Measurements from ENCODE around the gene SHC1.

The SHC1 gene

DNA sequence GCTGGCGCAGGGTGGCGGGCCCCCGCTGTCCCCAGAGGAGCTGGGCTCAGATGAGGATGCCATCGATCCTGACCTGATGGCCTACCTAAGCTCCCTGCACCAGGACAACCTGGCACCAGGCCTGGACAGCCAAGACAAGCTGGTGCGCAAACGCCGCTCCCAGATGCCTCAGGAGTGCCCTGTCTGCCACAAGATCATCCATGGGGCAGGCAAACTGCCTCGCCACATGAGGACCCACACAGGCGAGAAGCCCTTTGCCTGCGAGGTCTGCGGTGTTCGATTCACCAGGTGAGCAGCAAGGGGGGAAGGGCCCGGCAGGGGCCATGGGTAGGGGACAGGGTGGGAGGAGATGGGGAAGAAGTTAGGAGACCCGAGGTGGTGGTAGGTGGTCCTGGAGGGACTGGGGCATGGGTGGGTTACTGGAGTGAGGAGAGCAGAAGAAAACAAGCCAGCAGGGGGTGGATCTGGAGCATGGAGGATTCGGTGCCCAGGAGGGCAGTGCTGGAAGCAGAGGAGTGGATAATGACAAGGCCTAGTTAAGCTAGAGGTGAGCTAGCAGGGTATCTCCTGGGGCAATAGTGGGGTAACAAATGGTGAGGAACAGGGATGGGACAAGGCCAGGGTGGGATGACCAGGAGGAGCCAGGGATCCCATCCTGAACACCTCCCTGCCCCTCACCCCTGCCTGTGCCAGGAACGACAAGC, 45.1 kb upstream of the SHC1 start:
- H3K18ac ChIP-seq (ENCODE audit: low read depth in 1 of 2, low read length in 2 of 2), result no peak overlapping the region
- no peak overlapping the region for H2BK120ac ChIP-seq (ENCODE audit: low read depth, low read length)
- H3K4me2 ChIP-seq (ENCODE audit: low read length, poor library complexity, severe bottlenecking), result no peak overlapping the region
- H3K79me1 ChIP-seq (replicated peaks; ENCODE audit: low read length, poor library complexity, severe bottlenecking), result peaks cover 23% of the 10 kb centered on the region
- H3K4ac ChIP-seq (ENCODE audit: low read depth in 1 of 2, low read length in 2 of 2), result no peak overlapping the region
- no peak overlapping the region for H3K27ac ChIP-seq (ENCODE audit: low read length, poor library complexity, severe bottlenecking)
- no peak overlapping the region for H4K8ac ChIP-seq (ENCODE audit: low read length)
- no peak overlapping the region for H2BK12ac ChIP-seq (ENCODE audit: low read length in 2 of 2)
- H4K91ac ChIP-seq (ENCODE audit: low read length), result no peak overlapping the region
- peaks cover 35% of the 10 kb centered on the region for H3K4me1 ChIP-seq (ENCODE audit: control insufficient read depth, insufficient read depth, low read depth, low read length)
- H3K14ac ChIP-seq (ENCODE audit: low read length in 2 of 2), result no peak overlapping the region
- no peak overlapping the region for H2AFZ ChIP-seq (ENCODE audit: low read depth, low read length)
- H2BK5ac ChIP-seq (ENCODE audit: low read depth, low read length, poor library complexity, severe bottlenecking), result no peak overlapping the region
- no peaks in the 10 kb centered on the region for H3K27me3 ChIP-seq (ENCODE audit: control insufficient read depth in 1 of 2, insufficient read depth in 1 of 2, low read length in 2 of 2)
- no peak overlapping the region for H2AK5ac ChIP-seq (ENCODE audit: low read length, severe bottlenecking)
- no peak overlapping the region for H3K4me3 ChIP-seq (ENCODE audit: insufficient read depth in 1 of 2, low read depth in 1 of 2, low read length in 2 of 2)
- H2BK15ac ChIP-seq (ENCODE audit: low read depth, poor library complexity, severe bottlenecking), result no peak overlapping the region
- no peaks in the 10 kb centered on the region for H3K9me3 ChIP-seq (ENCODE audit: control insufficient read depth, low read length)
- no peak overlapping the region for H3K9ac ChIP-seq (ENCODE audit: low read length)
- 93% methylated on average over 16 of the region's 16 CpGs for whole genome bisulfite sequencing
- H3K36me3 ChIP-seq (ENCODE audit: control insufficient read depth in 1 of 2, insufficient read depth in 2 of 2, low read depth in 1 of 2, low read length in 2 of 2), result peaks cover 34 to 58% of the 10 kb centered on the region in 2 experiments
- no peak overlapping the region for H3K23ac ChIP-seq (ENCODE audit: low read length in 2 of 2)
- no peak for DNase-seq

DNA sequence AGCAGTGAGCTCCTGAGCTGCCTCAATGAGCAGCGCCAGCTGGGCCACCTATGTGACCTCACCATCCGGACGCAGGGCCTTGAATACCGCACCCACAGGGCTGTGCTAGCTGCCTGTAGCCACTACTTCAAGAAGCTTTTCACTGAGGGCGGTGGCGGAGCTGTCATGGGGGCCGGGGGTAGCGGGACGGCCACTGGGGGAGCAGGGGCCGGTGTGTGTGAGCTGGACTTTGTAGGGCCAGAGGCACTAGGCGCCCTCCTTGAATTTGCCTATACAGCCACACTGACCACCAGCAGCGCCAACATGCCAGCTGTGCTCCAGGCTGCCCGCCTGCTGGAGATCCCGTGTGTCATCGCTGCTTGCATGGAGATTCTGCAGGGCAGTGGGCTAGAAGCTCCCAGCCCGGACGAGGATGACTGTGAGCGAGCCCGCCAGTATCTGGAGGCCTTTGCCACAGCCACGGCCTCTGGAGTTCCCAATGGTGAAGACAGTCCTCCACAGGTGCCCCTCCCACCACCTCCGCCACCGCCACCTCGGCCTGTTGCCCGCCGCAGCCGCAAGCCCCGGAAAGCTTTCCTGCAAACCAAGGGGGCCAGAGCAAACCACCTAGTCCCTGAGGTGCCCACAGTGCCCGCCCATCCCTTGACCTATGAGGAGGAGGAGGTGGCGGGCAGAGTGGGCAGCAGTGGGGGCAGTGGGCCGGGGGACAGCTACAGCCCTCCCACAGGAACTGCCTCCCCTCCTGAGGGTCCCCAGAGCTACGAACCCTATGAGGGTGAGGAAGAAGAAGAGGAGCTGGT, 44.4 kb upstream of the SHC1 start:
- no peaks in the 10 kb centered on the region for H3K27me3 ChIP-seq (ENCODE audit: control insufficient read depth in 1 of 2, insufficient read depth in 1 of 2, low read length in 2 of 2)
- no peak overlapping the region for H2AFZ ChIP-seq (ENCODE audit: low read depth, low read length)
- no peak overlapping the region for H3K4ac ChIP-seq (ENCODE audit: low read depth in 1 of 2, low read length in 2 of 2)
- no peak overlapping the region for H2AK5ac ChIP-seq (ENCODE audit: low read length, severe bottlenecking)
- H3K9ac ChIP-seq (ENCODE audit: low read length), result no peak overlapping the region
- no peak overlapping the region for H4K8ac ChIP-seq (ENCODE audit: low read length)
- H3K4me3 ChIP-seq (ENCODE audit: insufficient read depth in 1 of 2, low read depth in 1 of 2, low read length in 2 of 2), result no peak overlapping the region
- 96% methylated on average over 31 of the region's 31 CpGs for WGBS
- H3K14ac ChIP-seq (ENCODE audit: low read length in 2 of 2), result no peak overlapping the region
- DNase-seq, result no peak
- H3K4me1 ChIP-seq (ENCODE audit: control insufficient read depth, insufficient read depth, low read depth, low read length), result peaks cover 35% of the 10 kb centered on the region
- peaks cover 34 to 66% of the 10 kb centered on the region in 2 experiments for H3K36me3 ChIP-seq (ENCODE audit: control insufficient read depth in 1 of 2, insufficient read depth in 2 of 2, low read depth in 1 of 2, low read length in 2 of 2)
- H3K79me1 ChIP-seq (replicated peaks; ENCODE audit: low read length, poor library complexity, severe bottlenecking), result peaks cover 28% of the 10 kb centered on the region
- no peak overlapping the region for H2BK15ac ChIP-seq (ENCODE audit: low read depth, poor library complexity, severe bottlenecking)
- no peak overlapping the region for H4K91ac ChIP-seq (ENCODE audit: low read length)
- no peak overlapping the region for H3K27ac ChIP-seq (ENCODE audit: low read length, poor library complexity, severe bottlenecking)
- H3K4me2 ChIP-seq (ENCODE audit: low read length, poor library complexity, severe bottlenecking), result no peak overlapping the region
- H3K23ac ChIP-seq (ENCODE audit: low read length in 2 of 2), result no peak overlapping the region
- no peak overlapping the region for H2BK12ac ChIP-seq (ENCODE audit: low read length in 2 of 2)
- H2BK120ac ChIP-seq (ENCODE audit: low read depth, low read length), result no peak overlapping the region
- H3K9me3 ChIP-seq (ENCODE audit: control insufficient read depth, low read length), result no peaks in the 10 kb centered on the region
- H3K18ac ChIP-seq (ENCODE audit: low read depth in 1 of 2, low read length in 2 of 2), result no peak overlapping the region
- H2BK5ac ChIP-seq (ENCODE audit: low read depth, low read length, poor library complexity, severe bottlenecking), result no peak overlapping the region

GRCh38 chr1:155013632-155014031, 43.1 kb upstream of the SHC1 start:
- Histone ChIP-seq H3K27ac (ENCODE audit: low read length, poor library complexity, severe bottlenecking) (no peak overlapping the region), H3K4me1 (ENCODE audit: control insufficient read depth, insufficient read depth, low read depth, low read length) (peaks cover 28% of the 10 kb centered on the region), H3K4me2 (ENCODE audit: low read length, poor library complexity, severe bottlenecking) (no peak overlapping the region), H3K4me3 (ENCODE audit: insufficient read depth in 1 of 2, low read depth in 1 of 2, low read length in 2 of 2) (no peak overlapping the region), H4K8ac (ENCODE audit: low read length) (no peak overlapping the region), H3K9me3 (ENCODE audit: control insufficient read depth, low read length) (no peaks in the 10 kb centered on the region), H2AFZ (ENCODE audit: low read depth, low read length) (no peak overlapping the region), H2BK120ac (ENCODE audit: low read depth, low read length) (peak overlapping the region; percentile 38), H3K18ac (ENCODE audit: low read depth in 1 of 2, low read length in 2 of 2) (no peak overlapping the region), H3K36me3 (ENCODE audit: control insufficient read depth in 1 of 2, insufficient read depth in 2 of 2, low read depth in 1 of 2, low read length in 2 of 2) (peaks cover 34 to 79% of the 10 kb centered on the region in 2 experiments), H3K9ac (ENCODE audit: low read length) (no peak overlapping the region), H3K14ac (ENCODE audit: low read length in 2 of 2) (no peak overlapping the region), H4K91ac (ENCODE audit: low read length) (no peak overlapping the region), H3K23ac (ENCODE audit: low read length in 2 of 2) (no peak overlapping the region), H2BK5ac (ENCODE audit: low read depth, low read length, poor library complexity, severe bottlenecking) (no peak overlapping the region), H2BK12ac (ENCODE audit: low read length in 2 of 2) (no peak overlapping the region), H3K27me3 (ENCODE audit: control insufficient read depth in 1 of 2, insufficient read depth in 1 of 2, low read length in 2 of 2) (no peaks in the 10 kb centered on the region), H2BK15ac (ENCODE audit: low read depth, poor library complexity, severe bottlenecking) (no peak overlapping the region), H2AK5ac (ENCODE audit: low read length, severe bottlenecking) (no peak overlapping the region), H3K4ac (ENCODE audit: low read depth in 1 of 2, low read length in 2 of 2) (no peak overlapping the region), H3K79me1 (replicated peaks; ENCODE audit: low read length, poor library complexity, severe bottlenecking) (peaks cover 31% of the 10 kb centered on the region)
- WGBS, result 74% methylated on average over 8 of the region's 8 CpGs
- DNase-seq, result no peak

GRCh38 chr1:155012776-155013602, 42.4 kb upstream of the SHC1 start:
- H3K9ac ChIP-seq (ENCODE audit: low read length), result no peak overlapping the region
- no peak overlapping the region for H4K8ac ChIP-seq (ENCODE audit: low read length)
- no peak overlapping the region for H3K4me3 ChIP-seq (ENCODE audit: insufficient read depth in 1 of 2, low read depth in 1 of 2, low read length in 2 of 2)
- H3K9me3 ChIP-seq (ENCODE audit: control insufficient read depth, low read length), result no peaks in the 10 kb centered on the region
- WGBS, result 83% methylated on average over 1 of the region's 3 CpGs
- peaks cover 34 to 85% of the 10 kb centered on the region in 2 experiments for H3K36me3 ChIP-seq (ENCODE audit: control insufficient read depth in 1 of 2, insufficient read depth in 2 of 2, low read depth in 1 of 2, low read length in 2 of 2)
- no peak overlapping the region for H4K91ac ChIP-seq (ENCODE audit: low read length)
- no peak overlapping the region for H3K4me2 ChIP-seq (ENCODE audit: low read length, poor library complexity, severe bottlenecking)
- no peak overlapping the region for H2BK15ac ChIP-seq (ENCODE audit: low read depth, poor library complexity, severe bottlenecking)
- H3K79me1 ChIP-seq (replicated peaks; ENCODE audit: low read length, poor library complexity, severe bottlenecking), result peaks cover 34% of the 10 kb centered on the region
- H3K18ac ChIP-seq (ENCODE audit: low read depth in 1 of 2, low read length in 2 of 2), result no peak overlapping the region
- no peaks in the 10 kb centered on the region for H3K27me3 ChIP-seq (ENCODE audit: control insufficient read depth in 1 of 2, insufficient read depth in 1 of 2, low read length in 2 of 2)
- no peak overlapping the region for H2BK120ac ChIP-seq (ENCODE audit: low read depth, low read length)
- H3K4me1 ChIP-seq (ENCODE audit: control insufficient read depth, insufficient read depth, low read depth, low read length), result peaks cover 28% of the 10 kb centered on the region
- no peak overlapping the region for H3K23ac ChIP-seq (ENCODE audit: low read length in 2 of 2)
- H3K27ac ChIP-seq (ENCODE audit: low read length, poor library complexity, severe bottlenecking), result no peak overlapping the region
- no peak for DNase-seq
- H2AFZ ChIP-seq (ENCODE audit: low read depth, low read length), result no peak overlapping the region
- no peak overlapping the region for H2AK5ac ChIP-seq (ENCODE audit: low read length, severe bottlenecking)
- H2BK12ac ChIP-seq (ENCODE audit: low read length in 2 of 2), result no peak overlapping the region
- no peak overlapping the region for H2BK5ac ChIP-seq (ENCODE audit: low read depth, low read length, poor library complexity, severe bottlenecking)
- no peak overlapping the region for H3K4ac ChIP-seq (ENCODE audit: low read depth in 1 of 2, low read length in 2 of 2)
- H3K14ac ChIP-seq (ENCODE audit: low read length in 2 of 2), result no peak overlapping the region

Measured in mesenchymal stem cell (in vitro differentiated cells and primary cell).